Measurements from ENCODE around the gene FBXO10. TPM values are rescaled to one million over a fixed set of nuclear protein-coding genes. Genes with fewer than 3 reads are reported as not detected.

FBXO10 gene
- total and polyA plus RNA-seq, 2 of the 4 experiments (the other 2 are of a cell fraction), result 6.6 to 6.7 TPM

GRCh38 chr9:37608250-37608649 is 32.1 kb upstream of the FBXO10 start:
- CTCF ChIA-PET, result no interaction called here
- Histone ChIP-seq H3K9ac (ENCODE audit: low read depth, low read length) (no peak overlapping the region), H3K14ac (replicated peaks; ENCODE audit: low read depth, low read length) (no peak overlapping the region), H4K5ac (ENCODE audit: low read depth, low read length) (no peak overlapping the region), H2BK15ac (ENCODE audit: low read depth, low read length) (no peak overlapping the region), H3K27ac (ENCODE audit: insufficient read depth, low read length) (no peak overlapping the region), H3K56ac (ENCODE audit: extremely low read depth, insufficient read depth, low read length) (no peak overlapping the region), H3K18ac (ENCODE audit: low read depth, low read length) (no peak overlapping the region), H3K4me3 (ENCODE audit: insufficient read depth, low read depth, low read length) (no peak overlapping the region), H4K20me1 (ENCODE audit: insufficient read depth, low read length) (no peaks in the 10 kb centered on the region), H4K8ac (ENCODE audit: low read depth in 2 of 2, low read length in 2 of 2) (no peak overlapping the region), H3K4me1 (ENCODE audit: control insufficient read depth, insufficient read depth, low read length) (no peaks in the 10 kb centered on the region), H3K4me2 (ENCODE audit: low read depth, low read length) (no peak overlapping the region), H3K79me1 (ENCODE audit: low read depth in 1 of 2, low read length in 2 of 2) (no peaks in the 10 kb centered on the region), H2AK5ac (ENCODE audit: low read depth, low read length) (no peak overlapping the region), H2BK5ac (ENCODE audit: low read depth, low read length, poor library complexity, severe bottlenecking) (no peak overlapping the region), H3K9me1 (ENCODE audit: insufficient read depth, low read length) (no peaks in the 10 kb centered on the region), H3K4ac (ENCODE audit: low read depth, low read length) (no peak overlapping the region), H3K27me3 (ENCODE audit: control insufficient read depth, insufficient read depth, low read length) (peaks cover 28% of the 10 kb centered on the region), H2BK120ac (ENCODE audit: low read depth, low read length) (no peak overlapping the region), H3K36me3 (ENCODE audit: control insufficient read depth, insufficient read depth, low read length) (no peaks in the 10 kb centered on the region), H2AFZ (replicated peaks; ENCODE audit: low read length, poor library complexity) (no peak overlapping the region), H2AK9ac (replicated peaks; ENCODE audit: low read depth, low read length, poor library complexity) (no peak overlapping the region), H3K23ac (ENCODE audit: low read depth, low read length) (no peak overlapping the region), H3K9me3 (ENCODE audit: control insufficient read depth, insufficient read depth, low read length) (no peaks in the 10 kb centered on the region), H2BK20ac (ENCODE audit: low read depth, low read length) (no peak overlapping the region), H4K91ac (ENCODE audit: insufficient read depth, low read depth, low read length) (no peak overlapping the region)
- BruUV-seq (replicated peaks), result no TSS peak
- in situ Hi-C loops (cut with MboI; ENCODE audit: low sequenced_read_pairs) (no loop called here), intact Hi-C loops (cut with micrococcal nuclease) (no loop called here), dilution Hi-C loops (cut with HindIII; ENCODE audit: low sequenced_read_pairs, unreplicated experiment) (no loop called here)
- no peak for ATAC-seq (ENCODE audit: low read depth)
- POLR2A ChIA-PET (ENCODE audit: unreplicated experiment), result no interaction called here
- TF ChIP-seq SMC3 (IDR thresholded peaks at IDR 0.05; ENCODE audit: low read depth, low read length) (no peak), BHLHE40 (IDR thresholded peaks at IDR 0.05; ENCODE audit: low read depth, low read length) (no peak), CHD1 (IDR thresholded peaks at IDR 0.05; ENCODE audit: low read depth, low read length) (no peak), RFX5 (IDR thresholded peaks at IDR 0.05; ENCODE audit: low read depth, low read length) (no peak), CTCF (conservative IDR thresholded peaks at IDR 0.05; ENCODE audit: low read depth, low read length) (no peak), USF2 (IDR thresholded peaks at IDR 0.05; ENCODE audit: low read depth, low read length) (no peak), NFE2L2 (IDR thresholded peaks at IDR 0.05; ENCODE audit: low read depth, low read length) (no peak)
- DNase-seq, result no peak

All from IMR-90 (cell line).